Esophagus muscularis mucosa (tissue), 4 donors: ENCODE results near the gene CBLB.

Experiments
- EP300 ChIP-seq: sonication (generic); formaldehyde crosslinking; IDR thresholded peaks from one replicate; pipeline ENCODE4 v1.6.1; 2017; ENCODE audit warnings: antibody characterized with exemption
- POLR2A ChIP-seq: fragments of 450-650 bp; IDR thresholded peaks from one replicate; pipeline ENCODE4 v1.6.1; 2017; ENCODE audit warnings: antibody characterized with exemption, moderate library complexity, mild to moderate bottlenecking, low read depth
- POLR2AphosphoS5 ChIP-seq, 2 donors: sonication (generic); formaldehyde crosslinking; IDR thresholded peaks; one replicate each; pipeline ENCODE4 v1.6.1; 2017; ENCODE audit warnings: antibody characterized with exemption in 2 of 2
- TF ChIP-seq, protein P1 (sequence below), 3 experiments: fragments of 200-600 bp in 2 of 3; fragments of 450-650 bp in 1 of 3; sonication (generic) in 2 of 3; IDR thresholded peaks; one replicate each; pipeline ENCODE4 v1.5.1; 2017 to 2019; ENCODE audit warnings: antibody characterized with exemption in 3 of 3, mild to moderate bottlenecking in 2 of 3, moderate library complexity in 1 of 3

DNA sequence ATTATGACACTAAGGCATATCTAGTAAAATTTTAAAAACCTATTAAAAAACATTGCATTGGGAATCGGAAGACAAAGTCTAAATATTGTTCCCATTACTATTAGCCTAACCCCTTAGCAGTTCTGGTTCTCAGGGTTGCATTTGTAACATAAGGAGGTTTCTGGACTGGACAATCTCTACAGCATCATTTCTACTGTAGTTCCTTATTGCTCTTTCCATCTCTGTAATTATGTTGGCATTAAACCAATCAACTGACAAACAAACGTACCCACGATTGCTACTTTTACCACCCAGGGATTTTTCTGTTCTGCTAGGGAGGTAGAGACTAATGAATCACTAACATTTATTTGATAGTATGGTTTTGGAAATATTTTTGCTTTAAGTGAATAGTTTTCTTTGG, 190.8 kb downstream of the CBLB start:
- TF ChIP-seq, protein P1, sequence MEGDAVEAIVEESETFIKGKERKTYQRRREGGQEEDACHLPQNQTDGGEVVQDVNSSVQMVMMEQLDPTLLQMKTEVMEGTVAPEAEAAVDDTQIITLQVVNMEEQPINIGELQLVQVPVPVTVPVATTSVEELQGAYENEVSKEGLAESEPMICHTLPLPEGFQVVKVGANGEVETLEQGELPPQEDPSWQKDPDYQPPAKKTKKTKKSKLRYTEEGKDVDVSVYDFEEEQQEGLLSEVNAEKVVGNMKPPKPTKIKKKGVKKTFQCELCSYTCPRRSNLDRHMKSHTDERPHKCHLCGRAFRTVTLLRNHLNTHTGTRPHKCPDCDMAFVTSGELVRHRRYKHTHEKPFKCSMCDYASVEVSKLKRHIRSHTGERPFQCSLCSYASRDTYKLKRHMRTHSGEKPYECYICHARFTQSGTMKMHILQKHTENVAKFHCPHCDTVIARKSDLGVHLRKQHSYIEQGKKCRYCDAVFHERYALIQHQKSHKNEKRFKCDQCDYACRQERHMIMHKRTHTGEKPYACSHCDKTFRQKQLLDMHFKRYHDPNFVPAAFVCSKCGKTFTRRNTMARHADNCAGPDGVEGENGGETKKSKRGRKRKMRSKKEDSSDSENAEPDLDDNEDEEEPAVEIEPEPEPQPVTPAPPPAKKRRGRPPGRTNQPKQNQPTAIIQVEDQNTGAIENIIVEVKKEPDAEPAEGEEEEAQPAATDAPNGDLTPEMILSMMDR (IDR thresholded peaks at IDR 0.05) = no peak
- no peak for TF ChIP-seq POLR2AphosphoS5 (IDR thresholded peaks at IDR 0.05)
- TF ChIP-seq POLR2A = no peak
- no peak for TF ChIP-seq EP300
